H1 (cell line): Measurements from ENCODE around the gene SCO2. TPM values are rescaled to one million over a fixed set of nuclear protein-coding genes. Genes with fewer than 3 reads are reported as not detected.

Source experiments
- CTCF ChIA-PET: fragments of 300-600 bp; sonication (Branson Sonifier 250); formaldehyde crosslinking; loops from one replicate; lab custom pipeline; 2021; ENCODE audit not compliant: partially characterized antibody; lab: Charles Lee
- POLR2A ChIA-PET: fragments of 300-600 bp; sonication (Branson Sonifier 250); formaldehyde crosslinking; loops from one replicate; lab custom pipeline; 2021; ENCODE audit warnings: inconsistent platforms; ENCODE audit not compliant: partially characterized antibody; lab: Charles Lee
- DNase-seq, 2 experiments: peaks; one replicate each; pipeline versions ENCODE4 v3.0.0 to v3.0.0-alpha.2; 2010 to 2022; ENCODE audit warnings: low spot score in 2 of 2, low read depth in 1 of 2, mixed read lengths in 1 of 2
- FAIRE-seq: peaks from 2 replicates; lab custom pipeline; 2011; peaks lifted over from hg19 to GRCh38; lab: Jason Lieb, UNC
- H2AFZ ChIP-seq: 2 replicates; pipeline ENCODE4 v1.8.1; 2012; ENCODE audit warnings: low read length, inconsistent platforms
- H2AK5ac ChIP-seq: 2 replicates; pipeline ENCODE4 v1.6.1; 2013; ENCODE audit warnings: low read depth, low read length
- H2BK120ac ChIP-seq: replicated peaks from 2 replicates; pipeline ENCODE3; 2013; ENCODE audit warnings: low read depth, low read length, inconsistent platforms
- H2BK12ac ChIP-seq: 2 replicates; pipeline ENCODE4 v1.6.1; 2013; ENCODE audit warnings: low read depth, low read length
- H2BK15ac ChIP-seq: 2 replicates; pipeline ENCODE4 v1.6.1; 2013; ENCODE audit warnings: low read length
- H2BK20ac ChIP-seq: 2 replicates; pipeline ENCODE4 v1.6.1; 2013; ENCODE audit warnings: low read length
- H2BK5ac ChIP-seq: 2 replicates; pipeline ENCODE4 v1.6.1; 2013; ENCODE audit warnings: low read depth, low read length
- H3K14ac ChIP-seq: 2 replicates; pipeline ENCODE4 v1.6.1; 2013; ENCODE audit warnings: inconsistent platforms; ENCODE audit not compliant: insufficient read length
- H3K18ac ChIP-seq: 2 replicates; pipeline ENCODE4 v1.6.1; 2013; ENCODE audit warnings: low read length; ENCODE audit errors: extremely low read depth
- H3K23ac ChIP-seq: 2 replicates; pipeline ENCODE4 v1.6.1; 2013; ENCODE audit warnings: inconsistent platforms; ENCODE audit not compliant: insufficient read length
- H3K23me2 ChIP-seq: 2 replicates; pipeline ENCODE4 v1.6.1; 2013; ENCODE audit warnings: low read depth, low read length
- H3K27ac ChIP-seq: 2 replicates; pipeline ENCODE4 v1.6.1; 2011; ENCODE audit warnings: low read depth, low read length, inconsistent platforms
- H3K27me3 ChIP-seq, 4 experiments: replicated peaks in 1 of 4; 1 replicate in 1 of 4; 2 replicates in 3 of 4; pipeline versions ENCODE4 v1.6.1 to v1.8.1; 2011 to 2013; ENCODE audit warnings: low read length in 3 of 4, mild to moderate bottlenecking in 3 of 4, inconsistent platforms in 2 of 4, mixed read lengths in 2 of 4, moderate library complexity in 1 of 4; ENCODE audit not compliant: control insufficient read depth in 3 of 4, insufficient read depth in 3 of 4; ENCODE audit errors: extremely low read depth in 1 of 4
- H3K36me3 ChIP-seq, 4 experiments: 2 replicates each; pipeline versions ENCODE4 v1.6.1 to v1.8.1; 2011 to 2013; ENCODE audit warnings: mild to moderate bottlenecking in 4 of 4, low read length in 3 of 4, moderate library complexity in 2 of 4, control low read depth in 1 of 4, inconsistent platforms in 1 of 4; ENCODE audit not compliant: insufficient read depth in 4 of 4, control insufficient read depth in 2 of 4
- H3K4ac ChIP-seq: replicated peaks from 2 replicates; pipeline ENCODE3; 2013; ENCODE audit warnings: low read length, low read depth, mixed read lengths, inconsistent platforms; ENCODE audit not compliant: insufficient read length
- H3K4me1 ChIP-seq, 4 experiments: replicated peaks in 1 of 4; 1 replicate in 1 of 4; 2 replicates in 3 of 4; pipeline versions ENCODE4 v1.6.1 to v1.8.1; 2011 to 2013; ENCODE audit warnings: low read length in 3 of 4, inconsistent platforms in 2 of 4, mixed read lengths in 1 of 4; ENCODE audit not compliant: insufficient read depth in 4 of 4, control insufficient read depth in 3 of 4
- H3K4me2 ChIP-seq, 2 experiments: 2 replicates each; pipeline versions ENCODE4 v1.6.1 to v1.8.1; 2011 to 2013; ENCODE audit warnings: low read depth in 2 of 2, low read length in 2 of 2, control low read depth in 1 of 2, inconsistent platforms in 1 of 2, mild to moderate bottlenecking in 1 of 2; ENCODE audit not compliant: insufficient read depth in 1 of 2
- H3K4me3 ChIP-seq, 4 experiments: fragments of 200-600, 300-600 bp in 1 of 4; sonication (generic), shearing (Covaris generic), sonication (Bioruptor Twin) in 1 of 4; 2 replicates each; pipeline versions ENCODE4 v1.5.1 to v1.8.1; 2011 to 2016; ENCODE audit warnings: low read length in 4 of 4, low read depth in 3 of 4, control low read depth in 2 of 4, inconsistent platforms in 2 of 4, mild to moderate bottlenecking in 2 of 4, mixed read lengths in 1 of 4, moderate library complexity in 1 of 4; ENCODE audit not compliant: insufficient read depth in 2 of 4; ENCODE audit errors: extremely low read depth in 1 of 4
- H3K56ac ChIP-seq: replicated peaks from 2 replicates; pipeline ENCODE3; 2013; ENCODE audit warnings: low read depth, mild to moderate bottlenecking, mixed read lengths, low read length, inconsistent platforms; ENCODE audit not compliant: insufficient read length
- H3K79me1 ChIP-seq: 2 replicates; pipeline ENCODE4 v1.6.1; 2013; ENCODE audit warnings: low read depth, low read length, control low read depth
- H3K79me2 ChIP-seq, 2 experiments: 2 replicates each; pipeline versions ENCODE4 v1.6.1 to v1.8.1; 2012 to 2013; ENCODE audit warnings: low read length in 2 of 2, mild to moderate bottlenecking in 2 of 2, inconsistent platforms in 1 of 2; ENCODE audit not compliant: insufficient read depth in 2 of 2, control insufficient read depth in 1 of 2
- H3K9ac ChIP-seq, 4 experiments: replicated peaks in 1 of 4; 1 replicate in 1 of 4; 2 replicates in 3 of 4; pipeline versions ENCODE4 v1.6.1 to v1.8.1; 2011 to 2013; ENCODE audit warnings: low read depth in 3 of 4, low read length in 3 of 4, control low read depth in 2 of 4, mild to moderate bottlenecking in 2 of 4, moderate library complexity in 2 of 4, inconsistent platforms in 1 of 4; ENCODE audit errors: extremely low read depth in 1 of 4
- H3K9me3 ChIP-seq, 2 experiments: 2 replicates each; pipeline versions ENCODE4 v1.6.1 to v1.8.1; 2012 to 2013; ENCODE audit warnings: mild to moderate bottlenecking in 2 of 2, moderate library complexity in 2 of 2, control low read depth in 1 of 2, inconsistent platforms in 1 of 2, low read depth in 1 of 2, low read length in 1 of 2, mixed read lengths in 1 of 2; ENCODE audit not compliant: insufficient read depth in 2 of 2
- H4K20me1 ChIP-seq, 2 experiments: replicated peaks in 1 of 2; 2 replicates each; pipeline versions ENCODE3 to v1.8.1; 2011 to 2013; ENCODE audit warnings: inconsistent platforms in 2 of 2, low read length in 2 of 2, mild to moderate bottlenecking in 1 of 2; ENCODE audit not compliant: insufficient read depth in 2 of 2, control insufficient read depth in 1 of 2
- H4K5ac ChIP-seq: 2 replicates; pipeline ENCODE4 v1.6.1; 2013; ENCODE audit warnings: low read length, low read depth, mixed read lengths, inconsistent platforms; ENCODE audit not compliant: insufficient read length
- H4K8ac ChIP-seq: 2 replicates; pipeline ENCODE4 v1.8.0; 2013; ENCODE audit warnings: mild to moderate bottlenecking, moderate library complexity, low read length, inconsistent platforms; ENCODE audit not compliant: insufficient read depth; ENCODE audit errors: extremely low read depth
- H4K91ac ChIP-seq: replicated peaks from 2 replicates; pipeline ENCODE3; 2013; ENCODE audit warnings: low read length, mixed read lengths, inconsistent platforms; ENCODE audit not compliant: insufficient read length
- BACH1 ChIP-seq: IDR thresholded peaks from 2 replicates; pipeline ENCODE4 v1.6.1; 2012; ENCODE audit warnings: low read length, improper control_type of control experiment
- WGBS, 2 experiments: shearing (Covaris generic) in 1 of 2; methylation state at CpG; one replicate each; pipeline versions ENCODE4 v1.1.6 to v1.1.7; 2013 to 2015; ENCODE audit warnings: low lambda C conversion rate in 2 of 2, mixed read lengths in 2 of 2, inconsistent platforms in 1 of 2, low coverage in 1 of 2, missing lambda C conversion rate in 1 of 2; ENCODE audit not compliant: insufficient replicate concordance in 2 of 2, insufficient coverage in 1 of 2, insufficient read length in 1 of 2; ENCODE audit errors: extremely low coverage in 1 of 2, missing lambda C conversion rate in 1 of 2; 5-methylcytosine and 5-hydroxymethylcytosine counted together
- polyA plus RNA-seq, 7 experiments: library from polyadenylated mRNA; depleted of rRNA in 3 of 7; stranded (reverse) in 5 of 7; unstranded in 2 of 7; fragments of >200 nt in 5 of 7; fragments of 200-250 nt in 2 of 7; gene quantifications; 1 replicate in 5 of 7; 2 replicates in 1 of 7; 4 replicates in 1 of 7; pipeline versions ENCODE4 v1.2.1 to v1.2.3, GENCODE V29; 2011 to 2013; ENCODE audit warnings: missing spikeins in 2 of 7, mixed read lengths in 2 of 7
- total RNA-seq: library from RNA; stranded (reverse); fragmentation: NEBNext Ultra II Directional; extraction: Animal tissue kit (Norgen Biotek cat#: 25700); gene quantifications from 2 replicates; pipeline ENCODE4 v1.2.1, GENCODE V29; 2021

SCO2 gene
- total and polyA plus RNA-seq, 2 of the 8 experiments (the other 6 are each of a cell fraction or from before 2014, with no cell fraction given), result 2.0 TPM; not detected in 1

- POLR2A ChIA-PET, result interaction anchor here (1.7 kb wide), 1 partner anchor 14 kb away, joined by 9 read pairs; the partner anchor contains the start of genes LMF2 and NCAPH2
- H3K4me1 ChIP-seq, result peaks cover 0 to 11% (median 6%) of the 10 kb centered on the region in 4 experiments; a peak in 5 of 7 replicates
- H3K27ac ChIP-seq, result no peak overlapping the region
- H3K79me2 ChIP-seq, result no peaks in the 10 kb centered on the region
- H4K8ac ChIP-seq, result no peak overlapping the region
- H3K4me2 ChIP-seq, result no peak overlapping the region
- no peak overlapping the region for H2BK15ac ChIP-seq
- peaks cover 4 to 25% (median 17%) of the 10 kb centered on the region in 4 experiments; a peak in 7 of 8 replicates for H3K36me3 ChIP-seq
- no peak overlapping the region for H2BK5ac ChIP-seq
- no peak overlapping the region for H2AFZ ChIP-seq
- no peak overlapping the region for H4K91ac ChIP-seq
- H3K56ac ChIP-seq, result no peak overlapping the region
- no peak overlapping the region for H2BK120ac ChIP-seq
- H3K18ac ChIP-seq, result no peak overlapping the region
- TF ChIP-seq BACH1, result no peak
- H3K27me3 ChIP-seq, result peaks cover 1 to 13% (median 7%) of the 10 kb centered on the region in 4 experiments; a peak in 6 of 7 replicates
- 89% methylated on average over 20 of the region's 22 CpGs; no CpG with 5 or more reads in 1 of the 2 experiments for WGBS, 2 experiments
- no peak overlapping the region for H3K9ac ChIP-seq
- CTCF ChIA-PET, result interaction anchor here (0.6 to 1.5 kb wide), 5 partner anchors 14 to 119 kb away, joined by 3 to 4 read pairs (median 3); no protein-coding TSS in a partner anchor
- H3K9me3 ChIP-seq, result no peaks in the 10 kb centered on the region
- no peak for FAIRE-seq
- H3K4me3 ChIP-seq, result no peak overlapping the region
- DNase-seq, result no peak
- H2BK12ac ChIP-seq, result no peak overlapping the region
- peaks cover 5 to 16% of the 10 kb centered on the region in 2 experiments for H4K20me1 ChIP-seq
- H2BK20ac ChIP-seq, result no peak overlapping the region
- no peak overlapping the region for H3K23ac ChIP-seq
- peaks cover 17% of the 10 kb centered on the region; the same call in 1 of the 2 replicates for H3K23me2 ChIP-seq
- H3K14ac ChIP-seq, result no peak overlapping the region
- no peaks in the 10 kb centered on the region for H3K79me1 ChIP-seq
- H2AK5ac ChIP-seq, result no peak overlapping the region
- no peak overlapping the region for H3K4ac ChIP-seq
- no peak overlapping the region for H4K5ac ChIP-seq
Observed at GRCh38 chr22:50522806-50523438, 2.5 kb downstream of the SCO2 start.
